ENCODE results near the gene DNAJC8.

Gene DNAJC8, protein sequence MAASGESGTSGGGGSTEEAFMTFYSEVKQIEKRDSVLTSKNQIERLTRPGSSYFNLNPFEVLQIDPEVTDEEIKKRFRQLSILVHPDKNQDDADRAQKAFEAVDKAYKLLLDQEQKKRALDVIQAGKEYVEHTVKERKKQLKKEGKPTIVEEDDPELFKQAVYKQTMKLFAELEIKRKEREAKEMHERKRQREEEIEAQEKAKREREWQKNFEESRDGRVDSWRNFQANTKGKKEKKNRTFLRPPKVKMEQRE

DNA sequence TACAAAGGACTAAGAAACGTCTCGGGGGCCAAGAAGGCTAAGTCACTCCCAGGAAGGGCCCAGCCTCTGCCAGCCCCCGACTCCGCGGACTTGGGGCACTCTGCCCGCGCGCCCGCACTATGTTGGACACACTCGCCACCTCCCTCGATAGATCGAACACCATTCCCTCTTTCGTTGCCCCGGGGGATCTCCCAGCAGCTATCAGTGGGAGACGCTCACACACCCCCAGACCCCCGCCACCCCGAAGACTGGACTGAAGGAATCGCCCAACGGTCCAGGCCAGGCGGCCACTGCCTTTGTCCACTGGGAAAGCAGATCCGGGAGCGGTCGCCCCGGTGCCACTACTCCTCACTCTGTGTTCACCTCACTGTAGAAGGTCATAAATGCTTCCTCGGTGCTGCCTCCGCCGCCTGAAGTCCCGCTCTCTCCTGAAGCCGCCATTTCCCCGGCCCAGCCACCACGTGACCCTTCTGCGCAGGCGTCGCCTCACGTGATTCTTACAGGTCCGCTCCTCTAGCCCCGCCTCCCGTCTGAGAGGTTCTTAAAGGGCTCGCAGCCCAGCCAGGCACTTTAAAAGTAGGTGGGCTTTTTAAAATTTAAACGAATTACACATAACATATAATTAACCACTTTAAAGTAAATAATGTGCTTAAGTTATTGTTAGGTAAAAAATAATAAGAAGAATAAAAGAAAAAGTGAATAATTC, at the start of gene DNAJC8:
TSS of gene DNAJC8 (minus strand) at position 472 of the 706 bp plus-strand sequence. CDS start at position 441, 31 bp downstream.
- peak; percentile 94 to 95 for DNase-seq (ENCODE audit: low read depth in 2 of 2)

DNA sequence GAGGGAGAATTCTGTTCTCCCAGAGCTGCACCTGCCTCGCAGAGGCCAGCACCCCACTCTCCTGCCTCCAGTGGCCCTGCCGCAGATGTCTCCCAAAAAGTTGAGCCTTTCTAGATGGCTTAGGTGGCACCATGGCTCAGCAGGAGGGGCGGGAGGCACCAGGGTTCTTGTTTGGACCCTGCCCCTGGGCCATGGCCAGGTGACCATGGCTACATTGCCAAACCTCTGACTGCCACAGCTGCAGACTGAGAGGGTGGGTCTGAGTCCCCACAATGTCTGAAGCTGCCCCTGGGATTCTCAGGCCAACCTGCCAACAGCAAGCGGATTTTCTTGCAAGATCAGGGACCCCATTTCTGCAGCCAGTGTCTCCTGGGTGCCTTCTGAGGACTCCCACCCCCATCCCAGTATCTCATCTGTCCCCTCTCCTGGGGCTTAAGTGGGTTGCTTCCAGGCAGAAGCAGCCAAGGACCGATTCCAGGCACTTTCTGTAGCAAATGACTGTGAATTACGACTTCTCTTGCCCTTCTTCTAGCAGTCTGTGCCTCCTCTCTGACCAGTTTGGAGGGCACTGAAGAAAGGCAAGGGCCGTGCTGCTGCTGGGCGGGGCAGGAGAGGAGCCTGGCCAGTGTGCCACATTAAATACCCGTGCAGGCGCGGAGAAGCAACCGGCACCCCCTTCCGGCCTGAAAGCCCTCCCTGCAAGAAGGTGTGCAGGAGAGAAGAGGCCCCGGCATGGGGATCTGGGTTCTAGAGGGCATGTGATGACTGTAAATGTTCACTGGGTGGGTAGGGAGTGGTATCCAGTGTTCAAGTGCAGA, 49.0 kb upstream of the DNAJC8 start:
- DNase-seq (ENCODE audit: low read depth in 2 of 2): no peak

DNA sequence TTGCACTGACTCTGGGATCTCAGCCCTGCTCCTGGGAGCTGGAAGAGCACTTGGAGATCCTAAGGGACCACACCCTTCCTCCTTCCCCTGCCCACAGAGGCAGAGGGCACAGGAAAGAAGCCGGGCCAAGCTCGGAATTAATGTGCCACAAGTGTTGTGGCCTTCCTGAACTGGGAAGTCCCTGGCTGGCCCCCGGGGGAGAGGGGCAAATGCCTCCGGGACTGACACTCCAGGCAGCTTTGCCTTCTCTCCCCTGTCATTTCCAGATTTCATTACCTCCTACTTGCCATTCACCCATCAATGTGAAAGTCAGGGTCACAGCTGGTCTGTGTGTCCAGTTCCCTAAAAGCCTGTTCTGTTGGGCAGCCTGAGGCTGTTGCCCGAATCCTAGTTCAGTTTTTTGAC, 48.1 kb upstream of the DNAJC8 start:
- DNase-seq (ENCODE audit: low read depth in 2 of 2): no peak

DNA sequence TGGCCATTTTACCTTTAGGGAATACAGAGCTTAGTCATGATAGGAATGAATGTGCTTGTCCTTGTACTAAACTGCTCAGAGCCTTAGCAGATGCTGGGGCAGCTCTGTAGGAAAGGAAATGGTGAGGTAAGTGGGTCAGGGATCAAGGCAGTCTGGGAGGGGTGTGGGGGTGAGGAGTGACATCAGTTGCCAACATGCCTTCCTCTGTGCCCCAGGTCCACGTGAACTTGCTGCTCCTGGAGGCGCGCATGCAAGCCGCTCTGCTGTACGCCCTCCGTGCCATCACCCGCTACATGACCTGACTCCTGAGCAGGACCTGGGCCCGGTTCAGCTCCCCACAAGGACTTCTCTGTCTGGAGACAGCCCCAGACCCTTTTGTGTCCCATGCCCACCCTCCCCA, 47.7 kb upstream of the DNAJC8 start:
- DNase-seq (ENCODE audit: low read depth in 2 of 2): no peak

DNA sequence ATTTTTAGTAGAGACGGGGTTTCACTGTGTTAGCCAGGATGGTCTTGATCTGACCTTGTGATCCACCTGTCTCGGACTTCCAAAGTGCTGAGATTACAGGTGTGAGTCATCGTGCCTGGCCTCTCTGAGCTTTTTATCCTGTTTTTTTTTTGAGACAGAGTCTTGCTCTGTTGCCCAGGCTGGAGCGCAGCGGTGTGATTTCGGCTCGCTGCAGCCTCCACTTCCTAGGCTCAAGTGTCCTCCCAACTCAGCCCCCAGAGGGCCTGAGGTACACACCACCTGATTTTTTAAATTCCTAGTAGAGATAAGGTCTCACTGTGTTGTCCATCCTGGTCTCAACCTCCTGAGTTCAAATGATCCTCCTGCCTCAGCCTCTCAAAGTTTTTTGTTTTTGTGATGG, 46.9 kb upstream of the DNAJC8 start:
- no peak for DNase-seq (ENCODE audit: low read depth in 2 of 2)

DNA sequence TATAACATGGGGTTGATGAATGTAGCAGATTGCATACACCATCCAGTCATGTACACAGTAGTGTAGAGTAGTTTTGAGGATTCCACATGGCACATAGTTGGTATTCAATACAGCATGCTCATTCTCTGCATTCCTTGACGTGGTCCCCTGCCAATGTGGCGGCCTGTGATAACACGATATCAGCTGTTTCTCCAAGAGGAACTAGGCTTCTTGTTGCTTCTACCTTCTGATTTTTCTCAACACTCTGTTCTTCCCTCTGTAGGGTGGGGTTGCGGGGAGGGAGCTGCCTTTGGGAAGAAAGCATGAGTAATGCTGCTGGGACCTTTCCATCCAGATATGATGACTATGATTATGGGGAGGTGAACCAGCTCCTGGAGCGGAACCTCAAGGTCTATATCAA, 45.9 kb upstream of the DNAJC8 start:
- DNase-seq (ENCODE audit: low read depth in 2 of 2): no peak

DNA sequence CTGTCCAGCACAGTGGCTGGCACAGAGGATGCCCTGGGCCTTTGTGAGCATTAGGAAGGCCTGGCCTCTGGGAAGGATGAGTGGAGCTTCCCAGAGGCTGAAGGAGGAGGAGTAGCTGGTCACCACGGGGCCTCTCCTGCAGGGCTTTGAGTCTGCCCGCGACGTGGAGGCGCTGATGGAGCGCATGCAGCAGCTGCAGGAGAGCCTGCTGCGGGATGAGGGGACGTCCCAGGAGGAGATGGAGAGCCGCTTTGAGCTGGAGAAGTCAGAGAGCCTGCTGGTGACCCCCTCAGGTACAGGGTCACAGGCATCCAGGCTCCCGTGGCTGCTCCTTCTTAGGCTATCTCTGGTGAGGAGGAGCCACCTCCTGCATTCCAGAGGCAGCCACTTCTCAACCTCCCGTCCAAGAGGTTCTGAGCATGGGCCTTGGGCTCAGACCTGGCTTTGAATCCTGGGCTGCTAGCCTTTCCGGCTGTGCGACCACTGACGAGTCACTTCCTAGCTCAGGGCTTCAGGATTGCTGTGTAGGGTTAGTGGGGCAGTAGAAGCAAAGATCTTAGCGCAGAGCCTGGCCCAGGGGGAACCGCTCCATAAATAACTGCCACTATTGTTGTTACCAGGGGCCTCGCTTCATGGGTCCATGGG, 40.5 kb upstream of the DNAJC8 start:
- DNase-seq (ENCODE audit: low read depth in 2 of 2): no peak

DNA sequence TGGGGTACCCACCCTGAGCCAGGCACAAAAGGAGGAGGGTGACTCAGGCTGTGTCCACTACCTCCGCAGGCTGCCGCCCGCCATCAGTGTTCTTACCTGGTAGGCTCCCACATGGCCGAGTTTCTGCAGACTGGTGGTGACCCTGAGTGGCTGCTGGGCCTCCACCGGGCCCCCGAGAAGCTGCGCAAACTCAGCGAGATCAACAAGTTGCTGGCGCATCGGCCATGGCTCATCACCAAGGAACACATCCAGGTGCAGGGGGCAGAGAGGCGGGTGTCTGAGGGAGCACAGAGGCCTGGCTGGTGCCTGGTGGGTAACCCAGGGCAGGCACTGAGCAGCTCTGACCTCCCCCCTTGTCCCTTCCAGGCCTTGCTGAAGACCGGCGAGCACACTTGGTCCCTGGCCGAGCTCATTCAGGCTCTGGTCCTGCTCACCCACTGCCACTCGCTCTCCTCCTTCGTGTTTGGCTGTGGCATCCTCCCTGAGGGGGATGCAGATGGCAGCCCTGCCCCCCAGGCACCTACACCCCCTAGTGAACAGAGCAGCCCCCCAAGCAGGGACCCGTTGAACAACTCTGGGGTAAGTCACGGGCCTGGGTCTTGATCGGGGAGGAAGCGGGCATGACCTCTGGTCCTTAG, 39.5 kb upstream of the DNAJC8 start:
- no peak for DNase-seq (ENCODE audit: low read depth in 2 of 2)

DNA sequence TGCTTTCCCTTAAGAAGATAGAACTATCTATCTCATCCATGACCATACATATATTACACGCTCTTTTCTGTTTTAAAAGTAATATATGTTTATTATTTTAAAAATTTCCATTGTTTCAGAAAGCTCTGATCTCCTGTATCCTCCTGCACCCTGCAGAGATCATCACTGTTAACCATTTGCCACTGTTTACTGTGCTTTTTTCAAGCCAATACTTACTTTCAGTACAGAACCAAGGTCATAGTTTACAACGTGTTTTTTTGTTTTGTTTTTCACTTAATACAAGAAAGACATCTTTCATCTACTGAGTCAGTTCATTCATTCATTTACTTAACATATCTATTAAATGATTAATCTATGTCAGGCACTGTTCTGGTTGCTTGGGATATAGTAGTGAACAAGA, 36.7 kb upstream of the DNAJC8 start:
- no peak for DNase-seq (ENCODE audit: low read depth in 2 of 2)

DNA sequence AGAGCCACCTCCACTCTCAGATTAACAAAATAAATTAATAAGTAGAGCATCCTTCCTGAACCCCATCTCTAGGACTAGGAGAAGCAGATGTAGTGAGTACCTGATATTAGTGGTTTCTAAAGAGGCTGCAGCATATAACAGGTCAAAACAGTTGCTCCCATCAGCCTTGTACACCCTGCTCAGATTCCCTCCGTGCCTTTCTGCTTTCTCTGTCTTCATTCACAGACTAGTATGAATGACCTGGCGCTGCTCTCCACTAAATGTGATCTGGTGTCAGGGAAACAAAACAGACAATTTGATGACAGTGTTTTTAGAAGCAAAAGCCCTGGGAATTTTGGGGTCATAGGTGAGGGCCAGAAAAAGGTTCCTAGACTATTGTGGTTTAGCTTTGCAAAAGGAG, 34.8 kb upstream of the DNAJC8 start:
- no peak for DNase-seq (ENCODE audit: low read depth in 2 of 2)

DNA sequence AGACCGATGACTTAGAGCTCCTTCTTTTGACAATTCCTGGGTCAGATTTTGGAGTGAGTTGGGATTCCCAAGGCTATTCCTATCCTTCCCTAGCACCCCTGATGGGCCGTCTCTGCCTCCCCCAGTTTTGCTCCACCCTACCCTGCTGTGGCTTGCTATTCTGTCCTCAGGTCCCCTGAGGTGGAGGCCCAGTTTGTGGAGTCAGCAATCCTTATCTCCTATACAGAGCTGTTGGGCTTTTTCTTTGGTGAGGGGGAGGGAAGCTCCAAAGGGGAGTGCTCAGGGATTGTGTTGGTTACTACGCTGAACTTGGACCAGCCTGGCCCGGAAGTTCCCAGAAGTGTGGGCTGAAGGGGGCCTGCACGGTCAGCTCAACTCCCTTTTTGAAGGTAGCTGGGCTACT, 34.1 kb upstream of the DNAJC8 start:
- no peak for DNase-seq (ENCODE audit: low read depth in 2 of 2)

DNA sequence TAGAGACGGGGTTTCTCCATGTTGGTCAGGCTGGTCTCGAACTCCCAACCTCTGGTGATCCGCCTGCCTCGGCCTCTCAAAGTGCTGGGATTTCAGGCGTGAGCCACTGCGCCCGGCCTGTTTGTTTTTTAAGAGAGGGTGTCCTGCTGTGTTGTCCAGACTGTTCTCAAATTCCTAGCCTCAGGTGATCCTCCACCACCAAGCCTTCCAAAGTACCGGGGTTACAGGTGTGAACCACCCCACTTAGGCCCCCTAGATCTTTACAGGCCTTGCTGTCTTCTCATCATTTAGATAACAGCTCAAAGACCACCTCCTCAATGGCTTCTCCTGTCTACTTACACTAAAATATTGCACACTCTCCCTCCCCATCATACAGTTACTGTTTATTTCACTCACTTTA, 32.7 kb upstream of the DNAJC8 start:
- no peak for DNase-seq (ENCODE audit: low read depth in 2 of 2)

DNA sequence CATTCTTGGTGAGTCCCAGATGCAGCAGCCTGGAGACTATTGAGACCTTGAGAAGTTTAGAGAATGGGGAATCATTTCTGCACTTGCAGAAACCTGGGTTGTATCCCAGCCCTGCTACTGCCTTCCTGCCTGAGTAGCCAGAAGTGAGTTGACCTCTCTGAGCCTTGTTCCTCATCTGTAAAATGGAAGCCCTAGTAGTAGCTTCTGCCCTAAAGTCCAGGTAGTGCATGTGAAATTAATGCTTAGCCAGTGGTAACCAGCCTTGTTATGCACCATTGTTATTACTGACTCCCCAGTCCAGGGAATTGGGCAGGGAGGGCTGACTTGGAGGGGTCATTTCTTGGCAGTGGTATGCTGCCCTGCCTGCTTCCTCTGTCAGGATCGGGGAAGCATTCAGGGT, 32.1 kb upstream of the DNAJC8 start:
- DNase-seq (ENCODE audit: low read depth in 2 of 2): no peak

DNA sequence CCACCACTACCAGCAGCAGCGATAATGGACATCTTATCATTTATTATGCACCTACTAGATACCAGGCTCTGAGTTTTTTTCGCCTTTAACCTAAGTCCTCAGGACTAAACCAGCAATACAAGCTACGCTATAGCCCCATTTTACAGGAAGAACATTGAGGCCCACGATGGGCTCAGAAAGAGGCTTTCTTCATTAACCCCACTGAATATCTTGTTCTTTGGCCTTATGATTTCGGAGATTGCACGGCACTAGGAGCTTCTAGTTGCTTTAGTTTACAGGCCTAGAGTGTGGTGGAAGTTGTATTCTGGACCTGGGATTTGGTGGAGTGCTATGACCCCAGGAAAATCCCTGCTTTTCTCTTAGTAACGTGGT, 28.0 kb upstream of the DNAJC8 start:
- no peak for DNase-seq (ENCODE audit: low read depth in 2 of 2)

DNA sequence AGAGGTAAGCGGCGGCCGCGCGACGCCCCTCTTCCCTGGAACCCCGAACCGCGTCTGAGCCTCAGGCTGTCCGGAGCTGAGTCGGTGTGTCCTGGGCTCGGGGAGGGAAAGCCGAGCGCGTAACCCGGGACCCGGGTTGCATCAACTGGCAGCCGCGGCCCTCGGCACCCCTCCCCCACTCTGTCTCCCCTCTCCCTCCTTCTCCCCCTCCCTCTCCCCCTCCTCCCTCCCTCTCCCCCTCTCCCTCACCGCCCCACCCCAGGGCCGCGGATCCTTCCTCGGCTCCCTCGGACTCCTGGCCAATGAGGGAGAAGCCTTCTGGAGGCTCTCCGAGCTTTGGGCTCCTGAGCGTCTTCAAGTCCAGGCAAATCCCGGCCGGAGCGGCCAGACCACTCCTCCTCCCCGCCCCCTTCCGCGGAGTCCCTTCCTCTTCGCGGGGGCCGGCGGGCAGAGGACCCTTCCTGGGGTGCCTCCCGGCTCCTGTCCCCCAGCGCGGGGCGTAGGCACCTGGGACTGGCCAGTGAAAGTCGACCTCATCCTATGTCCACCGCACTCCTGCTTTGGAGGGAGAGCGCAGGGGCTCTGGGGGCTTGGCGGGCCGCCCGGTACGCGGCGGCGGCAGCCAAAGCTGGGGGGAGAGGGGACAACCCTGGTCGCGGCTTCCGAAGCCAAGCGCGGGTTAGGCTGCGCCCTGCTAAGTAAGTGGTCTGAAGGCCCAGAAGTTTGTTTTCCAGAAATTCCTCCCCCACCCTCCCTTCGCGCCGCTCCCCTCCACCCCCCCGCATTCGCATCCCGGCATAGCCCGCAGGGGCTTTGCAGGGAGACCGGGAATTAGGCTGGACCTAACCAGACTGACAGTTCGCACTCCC, 27.3 kb upstream of the DNAJC8 start:
- DNase-seq (ENCODE audit: low read depth in 2 of 2): no peak

DNA sequence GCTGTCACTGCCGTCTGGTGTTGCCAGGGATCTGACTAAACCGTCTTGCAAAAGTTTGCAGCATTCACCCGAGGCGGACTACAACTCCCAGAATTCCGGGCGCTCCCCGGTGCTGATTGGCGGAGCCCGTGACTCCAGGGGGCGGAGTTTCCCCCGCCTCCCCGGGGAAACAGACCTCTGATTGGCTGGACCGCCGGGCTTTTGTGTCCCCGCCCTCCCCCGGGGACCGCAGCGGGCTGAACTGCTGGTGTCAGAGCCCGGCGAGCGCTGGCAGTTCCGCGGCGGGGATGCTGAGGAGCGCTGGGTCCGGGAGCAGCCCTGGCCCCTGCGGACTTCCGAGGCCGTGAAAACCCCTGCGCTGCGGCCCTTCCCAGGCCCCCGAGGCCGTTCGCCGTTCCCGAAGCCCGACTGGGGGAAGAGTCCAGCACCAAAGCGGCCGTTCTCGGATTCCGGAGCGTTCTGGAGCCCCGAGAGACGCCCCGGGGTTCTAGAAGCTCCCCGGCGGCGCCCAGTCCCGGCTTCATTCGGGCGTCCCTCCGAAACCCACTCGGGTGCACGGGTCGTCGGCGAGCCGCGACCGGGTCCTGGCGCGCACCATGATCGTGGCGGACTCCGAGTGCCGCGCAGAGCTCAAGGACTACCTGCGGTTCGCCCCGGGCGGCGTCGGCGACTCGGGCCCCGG, 26.6 kb upstream of the DNAJC8 start, which contains the start of gene SESN2:
TSS of gene SESN2 (plus strand) at position 267 of the 682 bp plus-strand sequence. CDS start at position 597, 330 bp downstream.
- peak; percentile 99 for DNase-seq (ENCODE audit: low read depth in 2 of 2)

DNA sequence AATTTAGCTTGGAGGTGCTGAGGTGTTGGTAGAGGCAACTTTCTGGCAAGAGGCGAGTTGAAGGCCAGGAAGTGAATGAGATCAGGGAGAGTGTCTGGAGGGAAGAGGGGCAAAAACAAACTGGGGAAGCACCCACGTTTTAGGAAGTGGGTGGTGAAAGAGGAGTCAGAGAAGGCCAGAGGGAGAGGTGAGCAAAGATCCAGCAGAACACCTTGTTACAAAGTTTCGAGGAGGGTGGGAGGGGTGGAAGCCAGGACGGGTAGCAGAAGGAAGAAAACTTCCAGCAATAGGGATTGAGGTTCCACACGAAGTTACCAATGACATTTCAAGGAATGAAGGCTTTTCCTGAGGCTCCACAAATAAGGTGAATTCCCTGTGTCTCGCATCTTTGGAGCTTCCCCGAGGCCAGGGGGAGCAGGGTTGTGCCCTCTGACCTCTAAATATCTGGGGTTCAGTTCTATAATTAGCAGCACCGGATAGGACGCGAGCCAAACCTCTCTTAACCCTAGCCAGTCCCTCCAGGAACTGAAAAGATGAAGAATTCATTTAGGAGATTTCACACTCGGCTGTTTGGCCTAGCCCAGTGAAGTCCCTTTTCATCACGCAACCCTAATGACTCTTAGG, 25.9 kb upstream of the DNAJC8 start:
- no peak for DNase-seq (ENCODE audit: low read depth in 2 of 2)

DNA sequence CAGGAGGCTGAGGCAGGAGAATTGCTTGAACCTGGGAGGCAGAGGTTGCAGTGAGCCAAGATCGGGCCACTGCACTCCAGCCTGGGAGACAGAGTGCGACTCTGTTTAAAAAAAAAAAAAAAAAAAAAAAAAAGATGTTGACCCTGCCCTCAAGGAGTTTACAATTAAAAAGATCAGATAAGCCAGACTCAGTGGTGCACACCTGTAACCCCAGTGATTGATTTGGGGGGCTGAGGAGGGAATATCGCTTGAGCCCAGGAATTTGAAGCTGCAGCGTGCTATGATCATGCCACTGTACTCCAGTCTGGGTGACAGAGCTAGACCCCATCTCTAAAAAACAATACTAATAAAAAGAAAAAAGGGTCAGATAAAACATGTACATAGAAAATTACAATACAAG, 24.9 kb upstream of the DNAJC8 start:
- DNase-seq (ENCODE audit: low read depth in 2 of 2): no peak

DNA sequence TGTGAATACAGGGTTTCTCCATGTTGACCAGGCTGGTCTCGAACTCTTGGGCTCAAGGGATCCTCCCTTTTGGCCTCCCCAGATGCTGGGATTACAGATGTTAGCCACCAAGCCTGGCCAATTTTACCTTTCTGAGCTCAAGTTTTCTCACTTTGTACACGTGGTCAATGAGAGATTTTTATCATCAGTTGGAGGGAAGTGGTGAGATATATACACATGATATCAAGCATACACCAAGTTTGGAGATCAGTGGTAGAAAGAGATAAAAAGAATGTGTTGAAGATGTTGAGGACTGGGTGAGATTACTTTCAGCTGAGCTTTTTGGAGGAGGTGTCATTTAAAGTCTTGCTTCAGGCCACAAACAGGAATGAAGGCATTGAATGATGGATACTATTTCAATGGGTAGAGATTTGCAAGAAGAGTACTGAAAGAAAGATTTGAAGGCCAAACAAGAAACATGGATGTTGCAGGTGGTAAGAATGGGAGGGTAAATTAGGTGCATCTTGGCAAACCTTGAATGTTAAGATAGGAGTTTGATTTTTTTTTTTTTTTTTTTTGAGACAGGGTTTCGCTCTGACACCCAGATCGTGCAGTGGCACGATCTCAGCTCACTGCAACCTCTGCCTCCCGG, 23.5 kb upstream of the DNAJC8 start:
- DNase-seq (ENCODE audit: low read depth in 2 of 2): no peak
